ENCODE measurements around the gene VAV2.
"Not testable (repeated sequence)": the region's sequence is repeated elsewhere in the genome, so short reads cannot be mapped to it uniquely, and the experiment has no call there.

The VAV2 gene

GRCh38 chr9:133968966-133969617 lies 23.0 kb downstream of the VAV2 start:
- DNase-seq = no peak

DNA sequence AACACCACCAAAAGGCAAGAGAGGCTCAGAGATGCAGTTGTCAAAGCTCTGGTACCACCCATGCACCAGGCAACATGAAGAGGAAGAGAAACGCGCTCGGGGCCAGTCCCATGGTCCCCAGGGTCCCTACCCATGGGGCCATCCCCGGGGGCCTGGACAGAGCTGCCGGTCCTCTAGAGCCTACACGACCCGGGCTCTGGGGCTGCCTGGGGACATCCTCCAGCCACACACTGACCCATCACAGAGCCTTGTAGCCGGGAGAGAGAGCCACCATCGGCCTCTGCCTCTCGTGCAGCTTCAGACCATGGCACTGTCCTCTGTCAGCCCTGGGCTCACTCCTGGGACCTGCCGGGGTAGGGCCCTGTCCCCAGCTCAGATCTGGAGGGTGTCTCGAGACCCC lies 23.7 kb downstream of the VAV2 start:
- no peak for DNase-seq

DNA sequence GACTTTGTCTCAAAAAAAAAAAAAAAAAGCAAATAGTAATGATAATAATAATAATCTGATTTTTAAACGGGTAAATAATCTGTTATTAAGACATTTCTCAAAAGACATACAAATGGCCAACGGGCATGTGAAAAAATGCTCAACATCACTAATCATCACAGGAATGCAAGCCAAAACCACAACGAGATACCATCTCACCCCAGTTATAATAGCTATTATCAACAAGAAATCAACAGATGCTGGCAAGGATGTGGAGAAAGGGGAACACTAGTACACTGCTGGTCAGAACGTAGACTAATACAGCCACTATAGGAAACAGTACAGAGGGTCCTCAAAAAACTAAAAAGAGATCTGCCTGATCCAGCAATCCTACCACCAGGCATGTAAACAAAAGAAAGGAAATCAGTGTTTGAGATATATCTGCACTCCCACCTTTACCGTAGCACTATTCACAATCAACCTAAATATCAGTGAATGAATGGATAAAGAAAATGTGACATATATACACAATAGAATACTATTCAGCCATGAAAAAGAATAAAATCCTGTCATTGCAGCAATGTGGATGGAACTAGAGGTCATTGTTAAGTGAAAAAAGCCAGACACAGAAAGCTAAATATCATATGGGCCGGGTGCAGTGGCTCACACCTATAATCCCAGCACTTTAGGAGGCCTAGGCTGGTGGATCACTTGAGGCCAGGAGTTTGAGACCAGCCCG lies 24.9 kb downstream of the VAV2 start:
- no peak for DNase-seq

DNA sequence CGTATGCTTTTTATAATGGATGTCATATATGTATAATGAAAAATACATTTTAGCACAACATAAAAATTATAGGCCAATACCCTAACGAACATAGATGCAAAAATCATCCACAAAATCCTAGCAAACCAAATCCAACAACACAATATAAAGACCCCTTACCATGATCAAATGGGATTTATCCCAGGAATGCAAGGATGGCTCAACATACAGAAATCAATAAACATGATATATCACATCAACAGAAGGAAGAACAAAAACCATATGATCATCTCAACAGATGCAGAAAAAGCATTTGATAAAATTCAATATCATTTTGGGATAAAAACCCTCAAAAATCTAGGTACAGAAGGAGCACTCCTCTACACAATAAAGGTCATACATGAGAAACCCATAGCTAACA lies 27.7 kb downstream of the VAV2 start:
- no peak for DNase-seq

- no peak for DNase-seq
Observed at GRCh38 chr9:133963166-133963565, 29.0 kb downstream of the VAV2 start.

DNA sequence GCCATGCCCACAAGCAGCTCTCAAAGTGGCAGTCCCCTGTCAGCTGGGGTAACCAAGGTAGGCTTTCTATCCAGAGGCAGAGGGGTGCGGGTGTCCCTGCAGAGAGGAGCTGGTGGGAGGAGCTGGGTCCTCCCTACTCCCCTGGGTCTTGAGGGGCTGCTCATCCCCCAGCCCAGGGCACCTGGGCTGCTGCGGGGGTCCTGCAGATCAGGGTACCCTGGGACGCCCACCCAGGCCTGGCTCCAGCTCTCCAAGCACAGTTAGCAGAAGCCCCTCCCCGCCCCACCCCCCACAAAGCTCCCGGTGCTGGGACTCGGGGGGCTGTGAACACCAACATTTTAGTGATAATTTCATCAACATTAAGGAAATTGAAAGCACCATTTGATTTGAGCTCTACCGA lies 29.8 kb downstream of the VAV2 start:
- no peak for DNase-seq

GRCh38 chr9:133961226-133962165 lies 30.6 kb downstream of the VAV2 start:
- DNase-seq = no peak

DNA sequence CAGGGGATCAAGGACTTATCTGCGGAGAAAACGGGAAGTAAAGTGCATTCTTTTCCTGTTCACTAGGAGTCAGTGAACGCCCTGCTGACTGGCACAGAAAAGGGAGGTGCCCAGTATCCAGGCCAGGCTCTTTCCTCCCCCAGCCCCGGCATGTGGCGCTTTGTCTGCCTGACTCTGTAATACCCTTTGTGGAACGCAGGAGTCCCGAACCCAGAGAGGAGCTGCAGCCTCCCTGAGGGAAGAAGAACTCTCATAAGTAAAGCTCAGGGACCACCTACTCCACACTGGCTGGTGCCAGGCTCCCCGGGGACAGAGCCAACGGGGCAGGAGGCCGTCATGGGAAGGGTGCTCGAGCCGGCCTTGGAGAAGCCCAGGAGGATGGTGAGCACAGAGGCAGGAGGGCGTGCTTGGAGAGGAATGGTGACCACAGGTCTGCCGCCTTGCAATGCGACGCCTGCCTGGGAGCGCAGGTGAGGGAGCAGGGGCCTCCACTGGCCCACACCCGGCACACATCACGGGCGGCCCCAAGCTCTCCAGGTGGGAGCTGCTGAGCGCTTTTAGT lies 31.5 kb downstream of the VAV2 start:
- no peak for DNase-seq

GRCh38 chr9:133959966-133960567 lies 32.1 kb downstream of the VAV2 start:
- no peak for DNase-seq

DNA sequence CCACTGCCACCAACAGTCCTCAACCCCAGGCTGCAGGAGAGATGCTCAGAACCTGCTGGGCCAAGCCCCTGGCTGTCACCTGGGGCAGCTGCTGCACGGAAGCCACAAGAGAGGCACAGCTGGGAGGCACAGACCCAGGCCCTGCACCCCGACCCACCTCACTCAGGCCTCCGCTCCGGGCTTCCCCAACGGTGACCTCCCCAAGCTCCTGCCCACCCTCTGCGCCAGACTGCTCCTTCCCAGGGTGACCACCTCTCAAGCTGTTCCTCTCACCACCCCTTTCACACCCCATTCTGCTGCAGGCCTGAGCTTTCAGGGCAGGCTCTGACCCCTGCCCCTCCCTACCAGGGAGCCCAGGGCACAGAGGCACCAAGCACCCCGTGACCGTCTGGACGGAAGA lies 33.0 kb downstream of the VAV2 start:
- no peak for DNase-seq

GRCh38 chr9:133958756-133959155 lies 33.4 kb downstream of the VAV2 start:
- no peak for DNase-seq

DNA sequence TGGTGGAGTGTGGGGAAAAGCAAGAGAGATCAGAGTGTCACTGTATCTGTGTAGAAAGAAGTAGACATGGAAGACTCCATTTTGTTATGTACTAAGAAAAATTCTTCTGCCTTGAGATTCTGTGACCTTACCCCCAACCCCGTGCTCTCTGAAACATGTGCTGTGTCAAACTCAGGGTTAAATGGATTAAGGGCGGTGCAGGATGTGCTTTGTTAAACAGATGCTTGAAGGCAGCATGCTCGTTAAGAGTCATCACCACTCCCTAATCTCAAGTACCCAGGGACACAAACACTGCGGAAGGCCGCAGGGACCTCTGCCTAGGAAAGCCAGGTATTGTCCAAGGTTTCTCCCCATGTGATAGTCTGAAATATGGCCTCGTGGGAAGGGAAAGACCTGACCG lies 34.4 kb downstream of the VAV2 start:
- not testable (repeated sequence) for DNase-seq

DNA sequence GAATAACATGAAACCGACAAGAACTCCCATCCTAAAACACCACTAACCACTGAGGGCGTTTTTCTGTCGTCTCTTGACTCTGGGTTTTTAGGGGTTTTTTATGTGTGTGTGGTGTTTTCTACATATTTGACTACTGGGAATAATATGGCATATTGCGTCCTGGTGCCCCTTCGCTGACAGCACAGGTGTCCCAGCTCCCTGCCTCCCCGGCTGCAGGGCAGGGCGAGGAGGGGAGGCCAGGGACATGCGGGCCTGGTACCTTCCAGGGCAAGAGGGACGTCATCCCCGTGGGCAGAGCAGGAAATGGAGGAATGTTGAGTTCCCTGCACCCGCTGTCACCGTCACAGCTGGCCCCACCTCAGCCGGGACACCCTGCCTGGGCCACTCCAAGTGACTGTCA lies 34.8 kb downstream of the VAV2 start:
- no peak for DNase-seq

- no peak for DNase-seq
Observed at GRCh38 chr9:133956520-133957076, 35.5 kb downstream of the VAV2 start.

- no peak for DNase-seq
Observed at GRCh38 chr9:133955821-133956411, 36.2 kb downstream of the VAV2 start.

- no peak for DNase-seq
Observed at GRCh38 chr9:133954862-133955529, 37.1 kb downstream of the VAV2 start.

- no peak for DNase-seq
Observed at GRCh38 chr9:133953976-133954709, 38.0 kb downstream of the VAV2 start.

DNA sequence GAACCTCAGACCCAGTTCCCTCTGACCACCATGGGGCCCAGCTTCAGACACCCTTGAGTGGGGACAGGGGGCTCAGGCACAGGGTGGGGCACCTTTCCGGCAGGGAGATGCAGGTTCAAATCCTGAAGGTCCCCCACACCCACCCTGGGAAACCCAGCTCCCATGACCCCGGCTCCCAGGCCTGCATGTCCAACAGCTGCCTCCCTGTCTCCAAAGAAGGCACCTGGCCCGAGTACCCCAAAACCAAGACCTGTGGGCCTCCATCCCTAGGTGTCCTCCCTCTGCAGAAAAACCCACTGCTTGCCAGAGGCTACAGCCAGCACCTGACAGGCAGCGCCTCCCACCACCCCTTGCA lies 38.5 kb downstream of the VAV2 start:
- no peak for DNase-seq

DNA sequence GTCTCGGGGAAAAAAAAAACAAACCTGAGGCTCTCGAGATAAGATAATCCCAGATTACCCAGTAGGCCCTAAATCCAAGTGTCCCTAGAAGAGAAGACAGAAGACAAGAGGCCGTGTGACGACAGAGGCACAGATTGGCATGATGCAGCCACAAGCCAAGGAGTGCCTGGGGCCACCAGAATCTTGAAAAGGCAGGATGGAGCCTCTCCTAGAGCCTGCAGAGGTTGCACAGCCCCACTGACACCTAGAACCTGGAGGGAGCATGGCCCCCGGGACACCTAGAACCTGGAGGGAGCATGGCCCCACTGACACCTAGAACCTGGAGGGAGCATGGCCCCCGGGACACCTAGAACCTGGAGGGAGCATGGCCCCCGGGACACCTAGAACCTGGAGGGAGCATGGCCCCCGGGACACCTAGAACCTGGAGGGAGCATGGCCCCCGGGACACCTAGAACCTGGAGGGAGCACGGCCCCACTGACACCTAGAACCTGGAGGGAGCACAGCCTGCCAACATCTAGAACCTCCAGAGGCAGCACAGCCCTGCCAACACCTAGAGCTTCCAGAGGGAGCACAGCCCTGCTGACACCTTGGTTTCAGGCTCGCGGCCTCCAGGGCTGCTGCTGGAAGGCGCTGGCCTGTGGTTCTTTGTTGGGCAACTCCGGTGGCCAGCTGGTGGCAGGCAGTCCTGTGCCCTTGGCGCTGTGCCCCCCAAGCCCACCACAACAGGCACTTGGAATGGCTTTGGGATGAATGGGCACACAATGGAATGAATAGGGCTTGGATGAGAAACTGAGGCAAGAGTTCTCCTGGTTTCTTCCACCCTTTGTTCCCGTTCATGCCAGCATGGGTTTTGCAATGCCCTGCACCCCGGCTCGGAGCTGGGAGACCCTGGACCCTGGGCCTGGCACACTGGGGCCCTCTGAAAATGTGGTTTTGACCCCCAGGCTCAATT lies 39.2 kb downstream of the VAV2 start:
- DNase-seq = no peak

- DNase-seq = no peak
Observed at GRCh38 chr9:133951265-133951664, 40.9 kb downstream of the VAV2 start.

Data from AML-193 (cell line).